Vagina (tissue), 2 donors: Measurements from ENCODE around the gene RPTOR. TPM values are rescaled to one million over a fixed set of nuclear protein-coding genes. Genes with fewer than 3 reads are reported as not detected.

Experiments used
- DNase-seq, 2 donors: peaks; one replicate each; pipeline ENCODE4 v3.0.0-alpha.2; 2017; ENCODE audit errors: extremely low spot score in 2 of 2
- H3K27ac ChIP-seq: fragments of 200-600 bp; sonication (generic); one replicate; pipeline ENCODE4 v1.5.1; 2019
- H3K27me3 ChIP-seq: fragments of 200-600 bp; sonication (generic); one replicate; pipeline ENCODE4 v1.5.1; 2019
- H3K36me3 ChIP-seq, 2 donors: fragments of 200-600 bp; sonication (generic); one replicate each; pipeline ENCODE4 v1.5.1; 2017 to 2019
- H3K4me1 ChIP-seq: fragments of 200-600 bp; sonication (generic); one replicate; pipeline ENCODE4 v1.5.1; 2019
- H3K4me3 ChIP-seq, 2 donors: fragments of 200-600 bp; sonication (generic); 1 replicate in 1 of 2; 2 replicates in 1 of 2; pipeline ENCODE4 v1.5.1; 2016 to 2019
- H3K9me3 ChIP-seq: fragments of 200-600 bp; sonication (generic); one replicate; pipeline ENCODE4 v1.5.1; 2019
- POLR2A ChIP-seq, 2 donors: fragments of 450-650 bp; IDR thresholded peaks; one replicate each; pipeline ENCODE4 v1.6.1; 2017; ENCODE audit warnings: antibody characterized with exemption in 2 of 2, mild to moderate bottlenecking in 2 of 2, moderate library complexity in 2 of 2
- POLR2AphosphoS5 ChIP-seq, 2 donors: sonication (generic); formaldehyde crosslinking; IDR thresholded peaks; one replicate each; pipeline ENCODE4 v1.9.0; 2017; ENCODE audit warnings: antibody characterized with exemption in 2 of 2, mild to moderate bottlenecking in 2 of 2, low read depth in 1 of 2; ENCODE audit not compliant: insufficient read depth in 1 of 2
- intact Hi-C: fragments of 100-400 bp; cut with DNase I; formaldehyde crosslinking; loops from one replicate; pipeline ENCODE4 v1.15.1; 2023
- total RNA-seq: library from RNA; depleted of rRNA; stranded (reverse); fragments of >200 nt; gene quantifications from one replicate; pipeline ENCODE4 v1.2.3, GENCODE V29; 2016
- TF ChIP-seq, protein P1 (sequence below), 3 experiments: fragments of 450-650 bp in 2 of 3; fragments of 200-600 bp in 1 of 3; sonication (generic) in 1 of 3; IDR thresholded peaks; one replicate each; pipeline ENCODE4 v1.5.1; 2017 to 2019; ENCODE audit warnings: antibody characterized with exemption in 3 of 3, mild to moderate bottlenecking in 2 of 3, moderate library complexity in 2 of 3

RPTOR gene
- total RNA-seq, 1 donor from 2014 or later = 38.3 TPM

GRCh38 chr17:80826955-80827645 lies 282.5 kb downstream of the RPTOR start:
- Histone ChIP-seq H3K4me1 (peaks cover 15% of the 10 kb centered on the region), H3K27ac (peak overlapping the region; percentile 61), H3K27me3 (no peaks in the 10 kb centered on the region), H3K36me3 (peaks cover 0 to 4% of the 10 kb centered on the region in 2 donors), H3K9me3 (no peaks in the 10 kb centered on the region), H3K4me3 (no peak overlapping the region)
- no peak for DNase-seq
- peak; percentile 52 to 53 for TF ChIP-seq POLR2AphosphoS5 (IDR thresholded peaks at IDR 0.05; ENCODE audit: insufficient read depth in 1 of 2, low read depth in 1 of 2)
- TF ChIP-seq, protein P1, sequence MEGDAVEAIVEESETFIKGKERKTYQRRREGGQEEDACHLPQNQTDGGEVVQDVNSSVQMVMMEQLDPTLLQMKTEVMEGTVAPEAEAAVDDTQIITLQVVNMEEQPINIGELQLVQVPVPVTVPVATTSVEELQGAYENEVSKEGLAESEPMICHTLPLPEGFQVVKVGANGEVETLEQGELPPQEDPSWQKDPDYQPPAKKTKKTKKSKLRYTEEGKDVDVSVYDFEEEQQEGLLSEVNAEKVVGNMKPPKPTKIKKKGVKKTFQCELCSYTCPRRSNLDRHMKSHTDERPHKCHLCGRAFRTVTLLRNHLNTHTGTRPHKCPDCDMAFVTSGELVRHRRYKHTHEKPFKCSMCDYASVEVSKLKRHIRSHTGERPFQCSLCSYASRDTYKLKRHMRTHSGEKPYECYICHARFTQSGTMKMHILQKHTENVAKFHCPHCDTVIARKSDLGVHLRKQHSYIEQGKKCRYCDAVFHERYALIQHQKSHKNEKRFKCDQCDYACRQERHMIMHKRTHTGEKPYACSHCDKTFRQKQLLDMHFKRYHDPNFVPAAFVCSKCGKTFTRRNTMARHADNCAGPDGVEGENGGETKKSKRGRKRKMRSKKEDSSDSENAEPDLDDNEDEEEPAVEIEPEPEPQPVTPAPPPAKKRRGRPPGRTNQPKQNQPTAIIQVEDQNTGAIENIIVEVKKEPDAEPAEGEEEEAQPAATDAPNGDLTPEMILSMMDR (IDR thresholded peaks at IDR 0.05) = no peak
- intact Hi-C loops = no loop called here

DNA sequence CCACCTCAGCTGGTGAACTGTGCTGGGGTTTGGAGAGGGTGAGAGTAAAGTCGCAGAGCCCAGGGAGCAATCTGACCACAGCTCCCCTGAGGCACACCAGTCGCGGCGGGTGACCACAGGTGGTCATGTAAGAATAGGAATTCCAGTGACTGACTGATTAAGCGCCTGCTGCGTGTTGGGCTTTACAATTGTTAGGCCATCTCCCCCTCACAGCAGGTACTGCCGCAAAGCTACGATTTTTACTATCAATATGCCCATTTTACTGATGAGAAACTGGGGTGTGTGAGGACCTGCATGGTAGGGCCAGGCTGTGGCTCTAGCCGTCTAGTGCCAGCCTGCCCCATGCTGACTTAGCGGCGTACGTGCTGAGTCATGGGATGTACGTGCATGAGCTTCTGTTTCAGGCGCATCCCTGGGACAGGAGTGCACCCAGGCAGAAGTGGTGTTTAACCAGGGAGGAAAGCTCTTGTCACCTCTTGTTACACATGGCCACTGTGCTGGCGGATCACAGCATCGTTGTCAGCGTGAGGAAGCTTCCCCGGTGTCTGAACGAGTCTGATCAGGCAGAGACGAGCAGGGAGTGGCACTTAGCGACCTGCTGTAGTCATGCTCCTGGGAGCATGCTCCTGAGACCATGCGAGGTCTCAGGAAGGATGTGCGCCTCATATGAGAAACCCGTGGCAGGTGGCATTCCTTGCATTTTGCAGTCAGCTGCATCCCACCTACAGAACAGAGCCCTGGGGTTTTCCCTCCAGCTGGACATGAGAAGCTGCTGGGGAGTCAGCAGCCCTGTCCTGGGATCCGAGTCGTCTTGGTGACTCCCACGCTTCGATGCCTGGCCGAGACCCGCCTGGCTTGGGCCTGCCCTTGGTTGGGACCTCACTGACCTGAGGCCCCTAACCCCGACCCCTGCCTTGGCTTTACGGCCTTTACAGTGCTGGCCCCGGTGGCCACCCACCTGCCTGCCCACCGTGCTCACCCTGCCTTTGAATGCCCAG lies 283.3 kb downstream of the RPTOR start:
- TF ChIP-seq POLR2A (IDR thresholded peaks at IDR 0.05) = no peak
- TF ChIP-seq POLR2AphosphoS5 (IDR thresholded peaks at IDR 0.05; ENCODE audit: insufficient read depth in 1 of 2, low read depth in 1 of 2) = no peak
- TF ChIP-seq, protein P1 (IDR thresholded peaks at IDR 0.05) = no peak
- H3K36me3 ChIP-seq = peaks cover 0 to 4% of the 10 kb centered on the region in 2 donors
- H3K27ac ChIP-seq = peak overlapping the region; percentile 61
- no peaks in the 10 kb centered on the region for H3K27me3 ChIP-seq
- no peak overlapping the region for H3K4me3 ChIP-seq
- intact Hi-C loops = no loop called here
- peaks cover 23% of the 10 kb centered on the region for H3K4me1 ChIP-seq
- H3K9me3 ChIP-seq = no peaks in the 10 kb centered on the region
- DNase-seq = no peak

GRCh38 chr17:80829166-80829813 lies 284.7 kb downstream of the RPTOR start:
- no peak for DNase-seq
- Histone ChIP-seq H3K27me3 (no peaks in the 10 kb centered on the region), H3K4me1 (peaks cover 30% of the 10 kb centered on the region), H3K27ac (no peak overlapping the region), H3K9me3 (no peaks in the 10 kb centered on the region), H3K4me3 (no peak overlapping the region), H3K36me3 (peaks cover 0 to 4% of the 10 kb centered on the region in 2 donors)
- intact Hi-C loops = no loop called here
- TF ChIP-seq POLR2A (IDR thresholded peaks at IDR 0.05) (no peak), POLR2AphosphoS5 (IDR thresholded peaks at IDR 0.05; ENCODE audit: insufficient read depth in 1 of 2, low read depth in 1 of 2) (no peak)
- TF ChIP-seq, protein P1 (IDR thresholded peaks at IDR 0.05) = no peak

DNA sequence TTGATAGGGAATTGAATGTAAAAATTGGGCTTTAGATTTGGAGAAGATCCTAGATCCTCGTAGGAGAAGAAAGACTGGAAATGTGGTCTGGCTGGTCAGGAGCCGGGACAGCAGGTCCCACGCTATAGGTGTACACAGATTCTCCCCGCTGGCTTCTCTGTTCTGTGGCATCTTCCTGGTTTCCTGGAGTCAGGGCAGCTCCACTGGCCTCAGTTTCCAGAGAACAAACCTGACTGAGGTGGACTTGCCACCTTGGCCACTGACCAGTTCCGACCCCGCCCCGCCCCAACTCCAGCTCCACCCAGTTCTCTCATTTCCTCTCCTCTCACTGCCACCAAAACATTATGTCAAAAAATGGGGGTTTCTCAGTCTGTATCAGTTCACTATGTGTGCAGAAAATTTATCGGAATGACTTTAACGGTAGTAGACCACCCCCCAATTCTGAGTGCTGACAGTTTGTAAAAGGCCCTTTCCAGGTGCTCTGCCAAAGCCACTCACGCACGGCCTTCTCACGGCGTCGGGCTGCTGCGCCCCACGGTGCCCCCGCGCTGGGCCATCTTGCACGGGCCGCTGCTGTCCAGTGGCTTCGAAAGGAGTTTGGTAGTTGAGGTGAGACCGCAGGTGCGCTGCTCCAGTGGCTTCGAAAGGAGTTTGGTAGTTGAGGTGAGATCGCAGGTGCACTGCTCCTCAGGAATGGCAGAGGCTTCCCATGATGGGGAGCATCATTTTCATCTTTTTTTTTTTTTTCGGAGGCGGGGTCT lies 285.6 kb downstream of the RPTOR start:
- peaks cover 30% of the 10 kb centered on the region for H3K4me1 ChIP-seq
- H3K36me3 ChIP-seq = peaks cover 0 to 4% of the 10 kb centered on the region in 2 donors
- H3K4me3 ChIP-seq = no peak overlapping the region
- intact Hi-C loops = no loop called here
- H3K27ac ChIP-seq = no peak overlapping the region
- H3K9me3 ChIP-seq = no peaks in the 10 kb centered on the region
- no peak for DNase-seq
- no peak for TF ChIP-seq POLR2AphosphoS5 (IDR thresholded peaks at IDR 0.05; ENCODE audit: insufficient read depth in 1 of 2, low read depth in 1 of 2)
- TF ChIP-seq, protein P1 (IDR thresholded peaks at IDR 0.05) = no peak
- no peak for TF ChIP-seq POLR2A (IDR thresholded peaks at IDR 0.05)
- H3K27me3 ChIP-seq = no peaks in the 10 kb centered on the region
